ENCODE results near the gene CHST3.
"Not testable (repeated sequence)": the region's sequence is repeated elsewhere in the genome, so short reads cannot be mapped to it uniquely, and the experiment has no call there.

CHST3 gene, protein sequence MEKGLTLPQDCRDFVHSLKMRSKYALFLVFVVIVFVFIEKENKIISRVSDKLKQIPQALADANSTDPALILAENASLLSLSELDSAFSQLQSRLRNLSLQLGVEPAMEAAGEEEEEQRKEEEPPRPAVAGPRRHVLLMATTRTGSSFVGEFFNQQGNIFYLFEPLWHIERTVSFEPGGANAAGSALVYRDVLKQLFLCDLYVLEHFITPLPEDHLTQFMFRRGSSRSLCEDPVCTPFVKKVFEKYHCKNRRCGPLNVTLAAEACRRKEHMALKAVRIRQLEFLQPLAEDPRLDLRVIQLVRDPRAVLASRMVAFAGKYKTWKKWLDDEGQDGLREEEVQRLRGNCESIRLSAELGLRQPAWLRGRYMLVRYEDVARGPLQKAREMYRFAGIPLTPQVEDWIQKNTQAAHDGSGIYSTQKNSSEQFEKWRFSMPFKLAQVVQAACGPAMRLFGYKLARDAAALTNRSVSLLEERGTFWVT

DNA sequence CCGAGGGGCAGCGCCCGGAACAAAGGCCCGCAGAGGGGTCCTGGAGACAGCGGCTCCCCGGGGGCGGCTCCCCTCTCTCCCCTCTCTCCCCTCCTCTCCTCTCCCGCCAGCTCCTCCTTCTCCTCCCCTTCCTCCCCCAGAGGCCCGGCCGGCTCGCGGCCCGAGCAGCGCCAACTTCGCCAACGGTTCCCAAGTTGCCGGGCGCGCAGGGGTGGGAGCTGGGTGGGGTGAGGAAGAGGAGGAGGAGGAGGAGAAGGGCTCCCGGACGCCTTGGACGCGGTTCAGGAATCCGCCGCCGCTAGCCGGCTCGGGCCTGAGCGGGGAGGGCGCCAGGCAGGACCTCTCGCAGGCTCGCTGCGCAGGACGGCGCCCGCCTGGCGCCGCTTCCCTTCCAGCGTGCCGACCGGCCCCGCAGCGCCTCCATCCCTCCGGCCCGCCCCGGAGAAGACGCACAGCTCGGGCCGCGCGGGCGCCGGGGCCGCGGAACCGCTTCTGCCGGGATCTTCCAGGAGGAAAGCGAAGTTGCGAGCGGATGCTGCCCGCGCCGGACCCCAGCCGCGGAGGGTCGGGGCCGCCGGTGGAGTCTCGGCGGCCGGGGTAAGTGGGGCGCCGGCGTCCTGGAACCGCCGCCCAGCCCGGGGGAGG, at the start of gene CHST3:
Gene CHST3, plus strand, starts transcription at position 298 of the 645 bp plus-strand sequence. CDS start 41,448 bp downstream, outside the sequence.
- DNase-seq (ENCODE audit: low spot score): no peak

DNA sequence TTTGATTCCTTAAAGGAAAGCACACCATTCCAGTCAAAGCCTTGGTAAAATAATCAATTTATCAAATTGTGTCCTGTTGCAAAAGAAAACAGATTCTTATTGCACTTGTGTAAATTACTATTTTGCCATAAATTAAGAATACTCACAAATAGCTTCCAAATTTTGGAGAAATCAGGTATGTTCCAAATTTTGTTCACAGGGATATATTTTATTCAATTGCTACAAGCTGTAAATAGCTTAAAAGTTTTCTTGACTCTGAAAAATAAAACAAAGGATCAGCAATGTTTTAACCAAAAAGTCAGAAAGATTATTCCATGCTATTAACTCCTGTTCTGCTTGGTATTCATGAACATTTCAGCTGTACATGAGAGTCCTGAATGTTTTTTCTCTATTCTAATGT, 47.4 kb upstream of the CHST3 start:
- no peak for DNase-seq (ENCODE audit: low spot score)

DNA sequence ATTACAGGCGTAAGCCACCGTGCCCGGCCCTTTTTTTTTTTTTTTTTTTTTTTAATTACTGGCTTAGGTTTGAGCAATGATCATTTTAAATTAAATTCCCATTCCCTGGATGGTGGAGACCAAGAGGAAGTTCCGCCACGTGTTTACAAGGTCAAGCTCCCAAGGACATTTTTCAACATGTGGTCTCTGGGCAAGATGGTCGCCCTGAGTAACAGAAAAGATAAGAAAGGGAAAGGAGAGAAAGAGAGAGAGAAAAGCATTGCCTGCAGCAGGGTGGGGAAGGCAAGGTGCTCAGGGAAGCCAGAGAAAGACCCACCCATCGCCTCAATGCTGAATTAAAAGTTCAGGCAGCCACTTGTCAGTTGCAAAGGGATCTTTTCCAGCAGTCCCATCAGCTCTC, 45.2 kb upstream of the CHST3 start:
- DNase-seq (ENCODE audit: low spot score): no peak

DNA sequence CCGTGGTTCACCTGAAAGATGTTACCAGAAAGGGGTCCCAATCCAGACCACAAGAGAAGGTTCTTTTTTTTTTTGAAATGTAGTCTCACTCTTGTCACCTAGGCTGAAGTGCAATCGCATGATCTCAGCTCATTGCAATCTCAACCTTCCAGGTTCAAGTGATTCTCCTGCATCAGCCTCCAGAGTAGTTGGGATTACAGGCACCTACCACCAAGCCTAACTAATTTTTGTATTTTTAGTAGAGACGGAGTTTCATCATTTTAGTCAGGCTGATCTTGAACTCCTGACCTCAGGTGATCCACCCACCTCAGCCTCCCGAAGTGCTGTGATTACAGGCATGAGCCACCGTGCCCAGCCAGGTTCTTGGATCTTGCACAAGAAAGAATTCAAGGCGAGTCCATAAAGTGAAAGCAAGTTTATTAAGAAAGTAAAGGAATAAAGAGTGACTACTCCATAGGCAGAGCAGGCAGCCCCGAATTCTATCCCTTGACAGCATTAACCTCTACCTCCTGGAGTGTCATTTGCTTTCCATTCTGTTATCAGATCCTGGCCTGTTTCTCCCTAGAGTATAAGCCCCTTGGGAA, 44.1 kb upstream of the CHST3 start:
- not testable (repeated sequence) for DNase-seq (ENCODE audit: low spot score)

DNA sequence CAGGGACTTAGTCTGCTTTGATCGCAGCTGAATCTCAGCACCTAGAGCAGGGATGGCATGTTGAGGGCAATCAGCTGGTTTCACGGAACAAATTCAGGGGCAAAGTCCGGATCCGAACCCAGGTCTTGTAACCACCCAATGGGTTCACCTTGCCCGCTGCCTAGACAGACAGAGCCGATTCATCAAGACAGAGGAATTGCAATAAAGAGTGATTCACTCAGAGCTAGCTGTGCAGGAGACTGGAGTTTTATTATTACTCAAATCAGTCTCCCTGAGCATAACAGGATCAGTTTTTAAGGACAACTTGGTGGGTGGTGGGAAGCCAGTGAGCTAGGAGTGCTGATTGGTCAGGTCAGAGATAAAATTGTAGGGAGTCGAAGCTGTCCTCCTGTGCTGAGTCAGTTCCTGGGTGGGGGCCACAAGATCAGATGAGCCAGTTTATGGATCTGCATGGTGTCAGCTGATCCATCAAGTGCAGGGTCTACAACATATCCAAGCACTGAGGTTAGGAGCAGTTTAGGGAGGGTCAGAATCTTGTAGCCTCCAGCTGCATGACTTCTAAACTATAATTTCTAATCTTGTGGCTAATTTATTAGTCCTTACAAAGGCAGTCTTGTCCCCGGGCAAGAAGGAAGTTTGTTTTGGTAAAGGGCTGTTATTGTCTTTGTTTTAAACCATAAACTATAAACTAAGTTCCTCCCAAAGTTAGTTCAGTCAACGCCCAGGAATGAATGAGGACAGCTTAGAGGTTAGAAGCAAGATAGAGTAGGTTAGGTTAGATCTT, 43.5 kb upstream of the CHST3 start:
- DNase-seq (ENCODE audit: low spot score): no peak

DNA sequence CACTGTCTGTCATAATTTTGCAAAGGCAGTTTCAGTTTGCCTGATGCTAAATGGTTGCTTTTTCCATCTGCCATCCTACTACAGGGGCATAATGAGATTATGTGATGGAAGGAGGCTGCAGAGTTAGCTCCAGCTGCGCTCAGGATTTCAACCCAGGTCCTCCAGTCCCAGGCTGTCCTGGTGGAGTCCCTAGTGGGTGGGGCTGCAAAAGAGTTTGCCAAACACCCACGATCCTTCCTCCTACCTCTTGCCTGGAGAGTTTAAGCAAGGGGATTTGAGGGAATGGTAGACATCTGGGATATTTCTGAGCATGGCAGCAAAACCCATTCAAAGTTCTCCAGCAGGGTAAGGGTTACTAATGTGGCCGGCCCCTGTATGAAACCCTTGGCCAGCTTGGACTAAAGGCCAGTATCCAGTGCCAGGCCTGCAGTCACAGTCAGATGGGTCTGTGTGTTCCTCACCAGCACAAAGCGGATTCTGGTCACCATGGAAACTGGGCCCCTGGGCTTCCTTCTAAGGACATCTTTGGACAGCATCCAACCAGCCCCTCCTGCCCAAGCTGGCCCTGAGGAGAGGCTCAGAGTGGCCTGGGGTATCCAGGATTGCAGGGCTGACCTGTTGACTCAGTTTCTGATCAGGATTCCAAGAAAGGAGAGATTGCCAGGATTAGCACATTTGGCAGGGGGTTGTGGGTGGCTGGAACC, 42.7 kb upstream of the CHST3 start:
- DNase-seq (ENCODE audit: low spot score): no peak

DNA sequence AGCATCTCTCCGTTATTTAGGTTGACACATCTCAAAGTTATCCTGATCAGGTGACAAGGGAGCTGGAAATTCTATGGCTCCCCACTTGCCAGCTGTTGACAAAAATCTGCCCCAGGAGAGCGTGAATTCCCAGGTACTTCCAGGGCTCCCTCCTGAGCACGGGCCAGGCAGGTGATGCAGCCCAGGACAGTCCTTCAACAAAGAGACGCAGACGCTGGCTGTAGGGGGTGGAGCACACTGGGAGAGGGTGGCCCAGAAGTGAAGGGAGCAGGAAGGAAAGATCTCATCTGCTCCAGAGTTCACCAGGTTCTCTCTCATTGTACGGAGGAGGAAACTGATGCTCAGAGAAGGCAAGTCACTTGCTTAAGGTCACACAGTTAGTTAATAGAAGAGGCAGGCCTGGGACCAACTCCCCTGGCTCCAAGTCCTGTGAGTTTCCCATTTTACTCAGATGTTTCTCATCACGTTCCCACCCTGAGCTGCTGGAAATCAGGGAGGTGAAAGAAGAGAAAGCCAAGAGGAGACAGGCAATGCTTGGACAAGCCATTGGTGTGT, 41.0 kb upstream of the CHST3 start:
- DNase-seq (ENCODE audit: low spot score): no peak

DNA sequence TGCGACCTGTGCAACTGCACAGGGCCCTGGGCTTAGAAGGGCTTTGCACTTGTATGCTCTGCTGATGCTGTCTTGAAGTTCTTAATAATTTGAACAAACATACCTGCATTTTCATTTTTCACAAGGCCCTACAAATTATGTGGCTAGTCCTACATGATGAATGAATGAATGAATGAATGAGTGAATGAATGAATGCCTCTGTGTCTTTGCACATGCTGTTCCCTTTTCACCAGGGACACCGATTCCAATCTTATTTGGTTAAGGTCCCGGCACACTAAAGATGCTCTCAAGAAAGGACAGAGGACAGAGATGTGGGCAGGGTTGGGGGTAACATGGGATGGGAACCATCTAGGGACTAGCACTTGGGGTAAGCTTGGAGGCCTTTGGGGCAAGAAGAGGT, 39.4 kb upstream of the CHST3 start:
- DNase-seq (ENCODE audit: low spot score): no peak

DNA sequence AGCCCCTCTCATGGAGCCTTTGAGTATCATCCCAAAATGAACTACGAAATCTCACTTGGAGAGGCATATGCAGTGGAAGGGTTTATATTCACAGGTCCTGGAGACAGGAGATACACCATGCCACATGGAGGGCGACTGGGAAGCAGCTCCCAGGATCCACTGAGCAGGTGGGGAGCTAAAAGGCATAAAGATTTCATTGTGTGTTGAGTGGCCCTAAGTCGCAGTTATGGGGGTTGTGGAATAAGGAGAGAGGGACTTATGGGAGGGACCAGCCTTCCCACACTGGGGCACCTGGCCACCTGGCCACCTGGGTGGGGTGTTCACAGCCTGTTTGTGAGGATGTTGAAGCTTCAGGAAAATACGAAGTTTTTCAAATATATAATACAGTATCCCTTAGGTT, 37.0 kb upstream of the CHST3 start:
- DNase-seq (ENCODE audit: low spot score): no peak

DNA sequence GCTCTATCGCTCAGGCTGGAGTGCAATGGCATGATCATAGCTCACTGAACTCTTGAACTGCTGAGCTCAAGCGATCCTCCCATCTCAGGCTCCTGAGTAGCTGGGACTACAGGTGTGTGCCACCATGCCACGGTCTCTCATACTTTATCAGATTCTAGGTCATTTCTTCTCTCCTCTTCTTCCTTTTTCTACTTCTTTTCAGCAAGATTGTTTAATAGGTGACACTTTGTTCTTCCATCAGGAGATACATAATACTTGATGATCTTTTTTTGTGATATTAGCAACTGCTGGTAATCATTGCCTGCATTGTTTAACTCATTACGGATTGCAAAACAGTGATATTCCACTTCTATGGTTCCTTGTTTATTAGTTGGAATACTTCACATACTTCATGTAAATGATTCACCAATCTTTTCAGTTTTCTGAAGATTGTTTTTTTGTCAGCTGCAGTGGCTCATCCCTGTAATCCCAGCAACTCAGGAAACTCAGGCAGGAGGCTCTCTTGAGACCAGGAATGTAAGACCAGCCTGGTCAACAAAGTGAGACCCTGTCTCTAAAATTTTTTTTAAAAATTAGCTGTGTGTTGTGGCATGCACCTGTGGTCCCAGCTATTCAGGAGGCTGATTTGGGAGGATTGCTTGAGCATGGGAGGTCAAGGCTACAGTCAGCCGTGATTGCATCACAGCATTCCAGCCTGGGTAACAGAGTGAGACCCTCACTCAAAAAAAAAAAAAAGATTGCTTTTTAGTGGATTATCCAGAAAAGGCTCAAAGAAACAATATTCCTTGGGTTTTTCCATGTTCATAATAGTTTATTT, 36.2 kb upstream of the CHST3 start:
- DNase-seq (ENCODE audit: low spot score): no peak

DNA sequence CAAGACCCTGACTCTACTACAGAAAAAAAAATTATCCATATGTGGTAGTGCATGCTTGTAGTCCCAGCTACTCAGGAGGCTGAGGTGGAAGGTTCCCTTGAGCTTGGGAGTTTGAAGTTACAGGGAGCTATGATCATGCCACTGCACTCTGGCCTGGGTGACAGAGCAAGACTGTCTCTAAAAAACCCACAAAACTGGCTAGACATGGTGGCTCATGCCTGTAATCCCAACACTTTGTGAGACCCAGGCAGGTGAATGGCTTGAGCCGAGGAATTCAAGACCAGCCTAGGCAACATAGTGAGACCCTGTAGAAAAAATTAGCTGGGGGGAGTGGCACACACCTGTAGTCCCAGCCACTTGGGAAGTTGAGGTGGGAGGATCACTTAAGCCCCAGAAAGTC, 32.9 kb upstream of the CHST3 start:
- no peak for DNase-seq (ENCODE audit: low spot score)

DNA sequence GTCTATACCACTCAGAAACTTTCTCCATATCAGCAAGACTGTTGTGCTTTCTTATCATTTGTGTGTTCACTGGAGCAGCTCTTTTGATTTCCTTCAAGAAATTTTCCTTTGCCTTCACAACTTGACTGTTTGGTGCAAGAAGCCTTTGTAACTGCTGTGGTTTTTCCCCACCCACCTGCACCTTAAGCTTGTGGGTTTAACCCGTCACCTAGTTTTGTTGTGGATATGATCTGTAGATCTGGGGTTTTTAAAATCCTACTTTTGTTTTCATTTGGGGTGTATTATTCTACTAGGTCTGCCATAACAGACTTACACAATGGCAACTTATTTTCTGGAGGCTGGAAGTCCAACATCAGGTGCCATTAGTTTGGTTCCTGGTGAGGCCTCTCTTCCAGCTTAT, 30.5 kb upstream of the CHST3 start:
- DNase-seq (ENCODE audit: low spot score): no peak

DNA sequence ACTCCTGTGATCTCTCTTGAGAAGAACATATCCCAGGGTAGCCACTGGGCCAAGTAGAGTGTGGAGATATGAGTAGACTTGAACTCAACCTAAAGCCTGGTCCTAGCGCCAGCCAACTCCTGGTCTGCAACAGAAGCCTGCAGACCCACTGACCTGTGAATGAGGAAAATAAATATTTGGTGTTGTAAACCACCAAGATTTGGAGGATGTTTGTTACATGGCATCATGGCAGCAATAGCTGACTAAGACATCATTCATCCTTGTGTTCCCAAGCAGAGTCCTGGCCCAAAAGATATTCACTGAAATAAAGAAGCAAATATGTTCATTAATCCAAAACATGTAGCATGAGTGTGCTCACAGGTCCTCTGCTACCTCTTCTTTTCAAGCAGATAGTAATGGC, 26.0 kb upstream of the CHST3 start:
- no peak for DNase-seq (ENCODE audit: low spot score)

DNA sequence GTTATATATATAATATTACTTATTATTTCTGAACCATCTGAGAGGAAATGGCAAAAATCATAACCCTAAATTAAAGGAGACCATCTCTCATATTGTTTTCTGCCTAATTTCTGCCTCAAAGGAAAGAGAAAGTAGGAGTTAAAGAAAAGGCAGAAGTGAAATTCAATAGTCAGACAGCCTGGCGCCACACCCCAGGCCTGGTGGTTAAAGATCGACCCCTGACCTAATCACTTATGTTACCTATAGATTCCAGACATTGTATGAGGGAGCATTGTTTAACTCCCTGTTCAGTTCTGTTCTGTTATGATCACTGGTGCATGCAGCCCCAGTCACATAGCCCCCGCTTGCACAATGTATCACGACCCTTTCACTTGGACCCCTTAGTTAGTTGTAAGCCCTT, 24.9 kb upstream of the CHST3 start:
- no peak for DNase-seq (ENCODE audit: low spot score)

DNA sequence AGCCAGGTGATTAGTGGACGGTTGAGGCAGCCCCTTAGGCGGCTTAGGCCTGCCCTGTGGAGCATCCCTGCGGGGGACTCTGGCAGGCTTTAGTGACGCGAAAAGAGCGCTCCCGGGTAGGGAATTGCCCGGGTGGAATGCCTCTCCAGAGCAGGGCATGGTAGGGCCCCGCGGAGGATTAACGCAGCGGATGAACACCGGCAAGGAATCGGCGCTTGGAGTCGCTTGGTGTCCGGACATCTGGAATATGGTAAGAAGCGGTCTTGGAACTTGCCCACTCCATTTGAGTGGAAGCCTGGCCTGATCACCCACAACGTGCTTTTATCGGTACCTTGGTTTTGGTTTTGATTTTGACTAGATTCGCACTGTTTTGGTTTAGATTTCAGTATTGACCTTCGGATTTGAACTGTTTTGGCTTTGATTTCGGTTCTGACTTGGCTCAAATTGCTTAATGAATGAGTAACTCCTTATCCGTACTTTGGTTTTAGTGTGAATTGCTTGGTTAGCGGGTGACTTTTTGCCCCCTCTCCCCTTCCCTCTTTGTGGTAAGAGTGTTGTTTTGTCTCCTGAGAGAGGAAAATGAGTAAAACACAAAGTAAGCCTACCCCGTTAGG, 24.2 kb upstream of the CHST3 start:
- no peak for DNase-seq (ENCODE audit: low spot score)

DNA sequence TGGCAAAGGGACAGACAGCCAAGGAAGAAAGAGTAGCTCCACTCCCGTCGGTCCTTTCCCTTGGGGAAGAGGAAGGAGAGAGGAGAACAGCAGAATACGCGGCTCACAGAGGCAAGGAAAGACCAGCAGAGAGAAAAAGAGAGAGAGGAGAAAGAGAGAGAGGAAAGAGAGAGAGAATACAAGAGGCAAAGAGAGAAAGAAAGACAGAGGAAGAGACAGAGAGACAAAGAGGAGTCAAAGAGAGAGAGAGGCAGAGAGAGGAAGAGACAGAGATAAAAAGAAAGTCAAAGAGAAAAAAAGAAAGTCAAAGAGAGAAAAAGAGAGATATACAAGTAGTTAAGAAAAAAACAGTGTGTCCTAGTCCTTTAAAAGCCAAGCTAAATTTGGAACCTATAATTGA, 23.4 kb upstream of the CHST3 start:
- DNase-seq (ENCODE audit: low spot score): no peak

DNA sequence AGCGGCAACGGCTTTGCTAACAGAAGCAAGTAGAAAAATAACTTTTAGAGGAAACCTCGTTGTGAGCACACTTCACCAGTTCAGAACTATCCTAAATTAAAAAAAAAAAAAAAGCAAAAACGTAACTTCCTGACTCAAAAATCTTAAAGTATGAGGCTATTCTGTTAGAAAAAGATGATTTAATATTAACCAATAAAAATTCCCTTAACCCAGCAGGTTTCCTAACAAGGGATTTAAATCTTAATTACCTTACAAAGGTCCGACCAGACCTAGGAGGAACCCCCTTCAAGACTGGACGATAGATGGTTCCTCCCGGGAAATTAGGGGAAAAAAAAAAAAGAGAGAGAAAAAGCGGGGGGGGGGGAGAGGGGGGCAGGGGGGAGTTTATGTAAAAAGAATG, 22.9 kb upstream of the CHST3 start:
- DNase-seq (ENCODE audit: low spot score): no peak

DNA sequence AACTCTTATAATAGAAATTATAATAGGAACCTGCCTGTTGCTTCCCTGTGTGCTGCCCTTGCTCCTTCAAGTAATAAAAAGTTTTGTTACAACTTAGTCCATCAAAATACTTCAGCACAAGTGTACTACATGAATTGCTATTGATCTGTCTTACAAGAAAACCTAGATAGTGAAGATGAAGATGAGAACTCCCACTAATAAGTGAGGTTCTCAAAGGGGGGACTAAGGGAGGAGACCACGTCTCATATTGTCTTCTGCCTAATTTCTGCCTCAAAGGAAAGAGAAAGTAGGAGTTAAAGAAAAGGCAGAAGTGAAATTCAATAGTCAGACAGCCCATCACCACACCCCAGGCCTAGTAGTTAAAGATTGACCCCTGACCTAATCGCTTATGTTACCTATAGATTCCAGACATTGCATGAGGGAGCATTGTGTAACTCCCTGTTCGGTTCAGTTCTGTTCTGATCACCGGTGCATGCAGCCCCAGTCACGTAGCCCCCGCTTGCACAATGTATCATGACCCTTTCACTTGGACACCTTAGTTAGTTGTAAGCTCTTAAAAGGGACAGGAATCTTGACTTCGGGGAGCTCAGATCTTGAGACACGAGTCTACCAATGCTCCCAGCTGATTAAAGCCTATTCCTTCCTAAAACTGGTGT, 18.2 kb upstream of the CHST3 start:
- no peak for DNase-seq (ENCODE audit: low spot score)

DNA sequence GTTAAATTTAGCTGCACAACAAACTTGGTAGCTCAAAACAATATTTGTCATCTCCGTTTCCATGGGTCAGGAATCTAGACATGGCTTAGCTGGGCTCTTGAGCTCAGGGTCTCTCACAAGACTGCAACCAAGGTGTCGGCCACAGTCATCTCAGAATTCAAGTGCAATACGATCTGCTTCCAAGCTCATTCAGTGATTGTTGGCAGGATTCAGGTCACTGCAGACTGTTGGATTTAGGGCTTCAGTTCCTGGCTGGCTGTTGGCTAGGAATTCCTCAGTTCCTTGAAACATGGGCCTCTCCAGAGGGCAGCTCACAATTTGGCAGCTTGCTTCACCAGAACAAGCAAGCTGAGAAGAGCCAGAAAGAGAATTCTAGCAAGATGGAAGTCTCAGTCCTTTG, 17.5 kb upstream of the CHST3 start:
- DNase-seq (ENCODE audit: low spot score): no peak
